HepG2 (cell line): ENCODE data around the gene FBXO11. TPM values are rescaled to one million over a fixed set of nuclear protein-coding genes. Genes with fewer than 3 reads are reported as not detected.

Experiments
- DMAP1 ChIP-seq: IDR thresholded peaks from 2 replicates; pipeline ENCODE4 v1.6.1; 2016
- KDM2A ChIP-seq: sonication (generic); formaldehyde crosslinking; IDR thresholded peaks from 2 replicates; pipeline ENCODE4 v1.4.0; 2020; ENCODE audit warnings: low read depth, missing genetic modification reagents, borderline replicate concordance
- ZNF367 ChIP-seq: sonication (generic); formaldehyde crosslinking; IDR thresholded peaks from 2 replicates; pipeline ENCODE4 v1.4.0; 2020; ENCODE audit warnings: missing genetic modification reagents, borderline replicate concordance
- ZNF614 ChIP-seq: IDR thresholded peaks from 2 replicates; pipeline ENCODE4 v1.6.1; 2018; ENCODE audit warnings: missing biosample characterization, missing genetic modification reagents, inconsistent platforms, borderline replicate concordance
- ZNF766 ChIP-seq: sonication (generic); formaldehyde crosslinking; IDR thresholded peaks from 2 replicates; pipeline ENCODE4 v1.5.0; 2020; ENCODE audit warnings: missing genetic modification reagents, borderline replicate concordance
- ZNF775 ChIP-seq: sonication (generic); formaldehyde crosslinking; IDR thresholded peaks from 2 replicates; pipeline ENCODE4 v1.4.0; 2020; ENCODE audit warnings: missing genetic modification reagents, mild to moderate bottlenecking, moderate library complexity, borderline replicate concordance
- polyA plus RNA-seq, 8 experiments: library from polyadenylated mRNA; depleted of rRNA in 3 of 8; stranded (reverse) in 7 of 8; unstranded in 1 of 8; fragments of >200 nt; fragmentation: Illumina TruSeq in 4 of 8; extraction: Trizol in 4 of 8; gene quantifications; 2 replicates each; pipeline versions ENCODE4 v1.2.1 to v1.2.3, GENCODE V29; 2011 to 2016; ENCODE audit warnings: low read depth in 4 of 8, missing spikeins in 1 of 8, mixed read lengths in 1 of 8; ENCODE audit not compliant: insufficient read depth in 1 of 8
- total RNA-seq, 5 experiments: library from RNA; depleted of rRNA; stranded (reverse); fragments of >200 nt; fragmentation: Illumina TruSeq; extraction: Trizol; gene quantifications; 2 replicates each; pipeline ENCODE4 v1.2.3, GENCODE V29; 2016; ENCODE audit warnings: low read depth in 1 of 5
- TF ChIP-seq, protein P1 (sequence below): sonication (generic); formaldehyde crosslinking; conservative IDR thresholded peaks from 2 replicates; pipeline ENCODE4 v1.8.0; 2022; ENCODE audit warnings: mild to moderate bottlenecking, moderate library complexity, missing genetic modification reagents
- TF ChIP-seq, protein P2 (sequence below): sonication (generic); formaldehyde crosslinking; IDR thresholded peaks from 2 replicates; pipeline ENCODE4 v1.4.0; 2020; ENCODE audit warnings: missing genetic modification reagents
- TF ChIP-seq, protein P3 (sequence below): sonication (generic); formaldehyde crosslinking; IDR thresholded peaks from 2 replicates; pipeline ENCODE4 v1.4.0; 2020; ENCODE audit warnings: mild to moderate bottlenecking, missing genetic modification reagents
- TF ChIP-seq, protein P4 (sequence below): sonication (generic); formaldehyde crosslinking; IDR thresholded peaks from 2 replicates; pipeline ENCODE4 v1.4.0; 2020; ENCODE audit warnings: missing genetic modification reagents, borderline replicate concordance
- TF ChIP-seq, protein P5 (sequence below): IDR thresholded peaks from 2 replicates; pipeline ENCODE4 v1.6.1; 2016; ENCODE audit warnings: mild to moderate bottlenecking
- TF ChIP-seq, protein P6 (sequence below): sonication (generic); formaldehyde crosslinking; IDR thresholded peaks from 2 replicates; pipeline ENCODE4 v1.4.0; 2020; ENCODE audit warnings: missing genetic modification reagents, mild to moderate bottlenecking, borderline replicate concordance

FBXO11 gene
- total and polyA plus RNA-seq, 2 of the 13 experiments (the other 11 are each of a cell fraction or from before 2014, with no cell fraction given): 27.9 to 47.6 TPM

DNA sequence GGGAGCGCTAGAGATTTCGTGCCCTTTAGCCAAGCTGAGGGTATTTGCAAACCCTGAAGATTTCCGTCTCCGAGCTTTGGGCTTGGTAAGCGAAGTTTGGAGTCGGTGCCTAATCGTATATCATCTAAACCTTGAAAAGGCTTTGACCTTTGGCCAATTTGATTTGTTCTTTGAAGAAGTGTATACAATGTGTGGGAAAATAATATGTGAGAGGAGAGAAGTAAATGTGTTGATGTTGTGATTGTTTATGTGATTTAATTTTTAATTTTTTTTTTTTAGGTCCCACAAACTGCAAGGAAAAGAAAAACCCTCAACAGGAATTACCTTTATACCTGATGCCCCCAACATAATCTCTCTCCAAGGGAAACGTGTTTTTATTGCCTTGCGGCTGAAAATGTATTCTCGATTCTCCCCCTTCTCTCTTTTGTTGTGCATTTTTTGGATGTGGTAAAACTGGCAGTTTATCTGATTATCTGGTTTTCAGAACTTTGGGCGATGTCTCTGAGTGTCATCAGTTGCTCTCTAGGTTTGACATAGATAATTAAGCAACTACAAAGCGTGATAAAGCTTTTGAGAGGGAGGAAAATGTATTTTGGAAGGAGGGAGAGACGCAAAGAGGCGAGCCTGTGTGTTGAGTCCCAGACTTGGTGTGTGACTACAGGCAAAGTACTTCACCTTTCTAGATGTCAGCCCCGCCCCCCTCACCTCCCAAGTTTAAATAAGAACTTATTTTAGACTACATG, 912 bp upstream of the FBXO11 start (continued):
- TF ChIP-seq, protein P1, sequence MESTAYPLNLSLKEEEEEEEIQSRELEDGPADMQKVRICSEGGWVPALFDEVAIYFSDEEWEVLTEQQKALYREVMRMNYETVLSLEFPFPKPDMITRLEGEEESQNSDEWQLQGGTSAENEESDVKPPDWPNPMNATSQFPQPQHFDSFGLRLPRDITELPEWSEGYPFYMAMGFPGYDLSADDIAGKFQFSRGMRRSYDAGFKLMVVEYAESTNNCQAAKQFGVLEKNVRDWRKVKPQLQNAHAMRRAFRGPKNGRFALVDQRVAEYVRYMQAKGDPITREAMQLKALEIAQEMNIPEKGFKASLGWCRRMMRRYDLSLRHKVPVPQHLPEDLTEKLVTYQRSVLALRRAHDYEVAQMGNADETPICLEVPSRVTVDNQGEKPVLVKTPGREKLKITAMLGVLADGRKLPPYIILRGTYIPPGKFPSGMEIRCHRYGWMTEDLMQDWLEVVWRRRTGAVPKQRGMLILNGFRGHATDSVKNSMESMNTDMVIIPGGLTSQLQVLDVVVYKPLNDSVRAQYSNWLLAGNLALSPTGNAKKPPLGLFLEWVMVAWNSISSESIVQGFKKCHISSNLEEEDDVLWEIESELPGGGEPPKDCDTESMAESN (CRISPR knock-in tag): 0 out of 2 replicates have a peak, but pooled peaks have one; percentile 35
- TF ChIP-seq, protein P2, sequence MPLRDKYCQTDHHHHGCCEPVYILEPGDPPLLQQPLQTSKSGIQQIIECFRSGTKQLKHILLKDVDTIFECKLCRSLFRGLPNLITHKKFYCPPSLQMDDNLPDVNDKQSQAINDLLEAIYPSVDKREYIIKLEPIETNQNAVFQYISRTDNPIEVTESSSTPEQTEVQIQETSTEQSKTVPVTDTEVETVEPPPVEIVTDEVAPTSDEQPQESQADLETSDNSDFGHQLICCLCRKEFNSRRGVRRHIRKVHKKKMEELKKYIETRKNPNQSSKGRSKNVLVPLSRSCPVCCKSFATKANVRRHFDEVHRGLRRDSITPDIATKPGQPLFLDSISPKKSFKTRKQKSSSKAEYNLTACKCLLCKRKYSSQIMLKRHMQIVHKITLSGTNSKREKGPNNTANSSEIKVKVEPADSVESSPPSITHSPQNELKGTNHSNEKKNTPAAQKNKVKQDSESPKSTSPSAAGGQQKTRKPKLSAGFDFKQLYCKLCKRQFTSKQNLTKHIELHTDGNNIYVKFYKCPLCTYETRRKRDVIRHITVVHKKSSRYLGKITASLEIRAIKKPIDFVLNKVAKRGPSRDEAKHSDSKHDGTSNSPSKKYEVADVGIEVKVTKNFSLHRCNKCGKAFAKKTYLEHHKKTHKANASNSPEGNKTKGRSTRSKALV: 0 out of 2 replicates have a peak, but pooled peaks have one; percentile 20
- no peak for TF ChIP-seq ZNF367 (CRISPR knock-in tag)
- peak; percentile 39; the same call in 1 of the 2 replicates for TF ChIP-seq DMAP1 (CRISPR knock-in tag)
- TF ChIP-seq, protein P3, sequence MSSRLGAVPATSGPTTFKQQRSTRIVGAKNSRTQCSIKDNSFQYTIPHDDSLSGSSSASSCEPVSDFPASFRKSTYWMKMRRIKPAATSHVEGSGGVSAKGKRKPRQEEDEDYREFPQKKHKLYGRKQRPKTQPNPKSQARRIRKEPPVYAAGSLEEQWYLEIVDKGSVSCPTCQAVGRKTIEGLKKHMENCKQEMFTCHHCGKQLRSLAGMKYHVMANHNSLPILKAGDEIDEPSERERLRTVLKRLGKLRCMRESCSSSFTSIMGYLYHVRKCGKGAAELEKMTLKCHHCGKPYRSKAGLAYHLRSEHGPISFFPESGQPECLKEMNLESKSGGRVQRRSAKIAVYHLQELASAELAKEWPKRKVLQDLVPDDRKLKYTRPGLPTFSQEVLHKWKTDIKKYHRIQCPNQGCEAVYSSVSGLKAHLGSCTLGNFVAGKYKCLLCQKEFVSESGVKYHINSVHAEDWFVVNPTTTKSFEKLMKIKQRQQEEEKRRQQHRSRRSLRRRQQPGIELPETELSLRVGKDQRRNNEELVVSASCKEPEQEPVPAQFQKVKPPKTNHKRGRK (CRISPR knock-in tag): peak; percentile 69; the same call in 1 of the 2 replicates
- TF ChIP-seq, protein P4, sequence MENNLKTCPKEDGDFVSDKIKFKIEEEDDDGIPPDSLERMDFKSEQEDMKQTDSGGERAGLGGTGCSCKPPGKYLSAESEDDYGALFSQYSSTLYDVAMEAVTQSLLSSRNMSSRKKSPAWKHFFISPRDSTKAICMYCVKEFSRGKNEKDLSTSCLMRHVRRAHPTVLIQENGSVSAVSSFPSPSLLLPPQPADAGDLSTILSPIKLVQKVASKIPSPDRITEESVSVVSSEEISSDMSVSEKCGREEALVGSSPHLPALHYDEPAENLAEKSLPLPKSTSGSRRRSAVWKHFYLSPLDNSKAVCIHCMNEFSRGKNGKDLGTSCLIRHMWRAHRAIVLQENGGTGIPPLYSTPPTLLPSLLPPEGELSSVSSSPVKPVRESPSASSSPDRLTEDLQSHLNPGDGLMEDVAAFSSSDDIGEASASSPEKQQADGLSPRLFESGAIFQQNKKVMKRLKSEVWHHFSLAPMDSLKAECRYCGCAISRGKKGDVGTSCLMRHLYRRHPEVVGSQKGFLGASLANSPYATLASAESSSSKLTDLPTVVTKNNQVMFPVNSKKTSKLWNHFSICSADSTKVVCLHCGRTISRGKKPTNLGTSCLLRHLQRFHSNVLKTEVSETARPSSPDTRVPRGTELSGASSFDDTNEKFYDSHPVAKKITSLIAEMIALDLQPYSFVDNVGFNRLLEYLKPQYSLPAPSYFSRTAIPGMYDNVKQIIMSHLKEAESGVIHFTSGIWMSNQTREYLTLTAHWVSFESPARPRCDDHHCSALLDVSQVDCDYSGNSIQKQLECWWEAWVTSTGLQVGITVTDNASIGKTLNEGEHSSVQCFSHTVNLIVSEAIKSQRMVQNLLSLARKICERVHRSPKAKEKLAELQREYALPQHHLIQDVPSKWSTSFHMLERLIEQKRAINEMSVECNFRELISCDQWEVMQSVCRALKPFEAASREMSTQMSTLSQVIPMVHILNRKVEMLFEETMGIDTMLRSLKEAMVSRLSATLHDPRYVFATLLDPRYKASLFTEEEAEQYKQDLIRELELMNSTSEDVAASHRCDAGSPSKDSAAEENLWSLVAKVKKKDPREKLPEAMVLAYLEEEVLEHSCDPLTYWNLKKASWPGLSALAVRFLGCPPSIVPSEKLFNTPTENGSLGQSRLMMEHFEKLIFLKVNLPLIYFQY: 0 out of 2 replicates have a peak, but pooled peaks have one; percentile 65
- no peak for TF ChIP-seq ZNF766 (CRISPR knock-in tag)
- peak; percentile 95 for TF ChIP-seq ZNF775 (CRISPR knock-in tag)
- TF ChIP-seq ZNF614: 0 out of 2 replicates have a peak, but pooled peaks have one; percentile 18
- TF ChIP-seq, protein P5, sequence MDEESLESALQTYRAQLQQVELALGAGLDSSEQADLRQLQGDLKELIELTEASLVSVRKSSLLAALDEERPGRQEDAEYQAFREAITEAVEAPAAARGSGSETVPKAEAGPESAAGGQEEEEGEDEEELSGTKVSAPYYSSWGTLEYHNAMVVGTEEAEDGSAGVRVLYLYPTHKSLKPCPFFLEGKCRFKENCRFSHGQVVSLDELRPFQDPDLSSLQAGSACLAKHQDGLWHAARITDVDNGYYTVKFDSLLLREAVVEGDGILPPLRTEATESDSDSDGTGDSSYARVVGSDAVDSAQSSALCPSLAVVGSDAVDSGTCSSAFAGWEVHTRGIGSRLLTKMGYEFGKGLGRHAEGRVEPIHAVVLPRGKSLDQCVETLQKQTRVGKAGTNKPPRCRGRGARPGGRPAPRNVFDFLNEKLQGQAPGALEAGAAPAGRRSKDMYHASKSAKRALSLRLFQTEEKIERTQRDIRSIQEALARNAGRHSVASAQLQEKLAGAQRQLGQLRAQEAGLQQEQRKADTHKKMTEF (CRISPR knock-in tag): 0 out of 2 replicates have a peak, but pooled peaks have one; percentile 16
- TF ChIP-seq, protein P6, sequence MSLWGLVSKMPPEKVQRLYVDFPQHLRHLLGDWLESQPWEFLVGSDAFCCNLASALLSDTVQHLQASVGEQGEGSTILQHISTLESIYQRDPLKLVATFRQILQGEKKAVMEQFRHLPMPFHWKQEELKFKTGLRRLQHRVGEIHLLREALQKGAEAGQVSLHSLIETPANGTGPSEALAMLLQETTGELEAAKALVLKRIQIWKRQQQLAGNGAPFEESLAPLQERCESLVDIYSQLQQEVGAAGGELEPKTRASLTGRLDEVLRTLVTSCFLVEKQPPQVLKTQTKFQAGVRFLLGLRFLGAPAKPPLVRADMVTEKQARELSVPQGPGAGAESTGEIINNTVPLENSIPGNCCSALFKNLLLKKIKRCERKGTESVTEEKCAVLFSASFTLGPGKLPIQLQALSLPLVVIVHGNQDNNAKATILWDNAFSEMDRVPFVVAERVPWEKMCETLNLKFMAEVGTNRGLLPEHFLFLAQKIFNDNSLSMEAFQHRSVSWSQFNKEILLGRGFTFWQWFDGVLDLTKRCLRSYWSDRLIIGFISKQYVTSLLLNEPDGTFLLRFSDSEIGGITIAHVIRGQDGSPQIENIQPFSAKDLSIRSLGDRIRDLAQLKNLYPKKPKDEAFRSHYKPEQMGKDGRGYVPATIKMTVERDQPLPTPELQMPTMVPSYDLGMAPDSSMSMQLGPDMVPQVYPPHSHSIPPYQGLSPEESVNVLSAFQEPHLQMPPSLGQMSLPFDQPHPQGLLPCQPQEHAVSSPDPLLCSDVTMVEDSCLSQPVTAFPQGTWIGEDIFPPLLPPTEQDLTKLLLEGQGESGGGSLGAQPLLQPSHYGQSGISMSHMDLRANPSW (CRISPR knock-in tag): peak; percentile 75; the same call in 1 of the 2 replicates
- TF ChIP-seq KDM2A (CRISPR knock-in tag): 0 out of 2 replicates have a peak, but pooled peaks have one; percentile 47
